ENCODE data around the gene RUVBL2.
A peak's percentile ranks its signal among the peaks of the same experiment; 100 is the strongest.

RUVBL2 gene

DNA sequence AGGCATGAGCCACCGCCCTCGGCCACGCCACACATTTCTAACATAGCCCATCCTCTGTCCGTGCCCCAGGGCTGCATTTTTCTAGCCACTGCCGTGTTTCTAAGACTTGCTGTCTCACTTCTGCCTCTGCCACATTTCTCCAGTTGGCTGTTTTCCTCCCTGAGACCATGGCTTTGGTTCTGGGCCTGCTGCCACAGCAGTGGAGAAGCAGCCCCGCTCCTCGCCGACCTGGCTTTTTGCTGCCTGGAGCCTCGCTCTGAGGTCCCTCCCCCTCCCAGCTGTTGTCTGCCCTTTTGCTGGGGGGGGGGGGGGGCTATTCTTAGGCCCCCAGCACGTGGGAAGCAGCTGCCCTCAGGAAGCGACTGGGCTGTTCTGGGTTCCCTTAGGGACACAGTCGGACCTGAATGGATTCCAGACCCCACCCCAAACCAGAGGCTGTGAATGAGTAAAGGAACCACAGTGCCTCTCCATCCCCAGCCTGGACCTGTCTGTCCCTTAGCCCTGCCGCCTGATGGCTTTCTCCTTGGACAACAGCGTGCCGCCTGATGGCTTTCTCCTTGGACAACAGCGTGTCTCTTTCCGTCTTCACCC is 3.9 kb upstream of the RUVBL2 start:
- no peak for DNase-seq

GRCh38 chr19:48990400-48990799 is 3.3 kb upstream of the RUVBL2 start:
- DNase-seq = no peak

GRCh38 chr19:48991011-48991609 is 2.6 kb upstream of the RUVBL2 start:
- no peak for DNase-seq

GRCh38 chr19:48991873-48992580 is 1.7 kb upstream of the RUVBL2 start:
- DNase-seq = no peak

GRCh38 chr19:48992581-48993174 is 1.0 kb upstream of the RUVBL2 start:
- DNase-seq = no peak

GRCh38 chr19:48994035-48994386 is 324 bp downstream of the RUVBL2 start:
- no peak for DNase-seq

- peak; percentile 76 for DNase-seq
Measured at GRCh38 chr19:48997972-48998371, 4.3 kb downstream of the RUVBL2 start.

GRCh38 chr19:48999481-49000325 is 6.0 kb downstream of the RUVBL2 start:
- peak; percentile 77 for DNase-seq

GRCh38 chr19:49004133-49004532 is 10.4 kb downstream of the RUVBL2 start:
- DNase-seq = no peak

- DNase-seq = no peak
Measured at GRCh38 chr19:49004964-49005614, 11.4 kb downstream of the RUVBL2 start.

- DNase-seq = no peak
Measured at GRCh38 chr19:49006905-49007304, 13.2 kb downstream of the RUVBL2 start.

- DNase-seq = no peak
Measured at GRCh38 chr19:49009828-49010227, 16.1 kb downstream of the RUVBL2 start.

GRCh38 chr19:49010453-49010852 is 16.8 kb downstream of the RUVBL2 start:
- no peak for DNase-seq

GRCh38 chr19:49011194-49011593 is 17.5 kb downstream of the RUVBL2 start:
- no peak for DNase-seq

DNA sequence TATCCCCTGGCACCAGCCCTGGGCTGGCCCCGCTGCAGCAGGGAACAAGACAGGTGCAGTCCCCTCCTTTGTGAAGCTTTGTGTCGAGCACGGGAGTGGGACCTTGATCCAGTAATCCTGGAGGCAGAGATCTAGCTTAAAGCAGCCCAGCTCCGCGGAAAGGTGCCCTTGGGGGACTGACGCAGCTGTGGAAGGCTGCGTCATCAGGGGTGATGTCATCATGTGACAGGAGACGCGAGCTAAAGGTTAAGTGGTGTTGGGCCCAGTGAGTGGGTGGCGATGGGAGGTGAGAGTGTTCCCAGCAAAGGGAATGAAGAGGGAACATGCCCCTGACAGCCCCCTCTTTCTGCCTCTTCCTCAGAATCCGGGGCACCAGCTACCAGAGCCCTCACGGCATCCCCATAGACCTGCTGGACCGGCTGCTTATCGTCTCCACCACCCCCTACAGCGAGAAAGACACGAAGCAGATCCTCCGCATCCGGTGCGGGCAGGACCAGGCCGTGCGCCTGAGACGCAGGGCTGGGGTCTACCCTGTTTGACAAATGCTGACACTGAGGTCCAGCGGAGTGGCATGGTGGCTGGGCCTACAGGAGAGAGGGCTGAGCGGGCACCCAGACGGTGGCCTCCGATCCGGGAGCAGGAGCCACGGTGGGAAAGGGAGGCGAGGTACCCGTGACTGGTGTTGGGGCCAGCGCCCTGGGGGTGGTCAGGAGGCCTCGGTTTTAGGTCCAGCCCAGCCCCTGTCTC is 20.6 kb downstream of the RUVBL2 start:
- DNase-seq = no peak

DNA sequence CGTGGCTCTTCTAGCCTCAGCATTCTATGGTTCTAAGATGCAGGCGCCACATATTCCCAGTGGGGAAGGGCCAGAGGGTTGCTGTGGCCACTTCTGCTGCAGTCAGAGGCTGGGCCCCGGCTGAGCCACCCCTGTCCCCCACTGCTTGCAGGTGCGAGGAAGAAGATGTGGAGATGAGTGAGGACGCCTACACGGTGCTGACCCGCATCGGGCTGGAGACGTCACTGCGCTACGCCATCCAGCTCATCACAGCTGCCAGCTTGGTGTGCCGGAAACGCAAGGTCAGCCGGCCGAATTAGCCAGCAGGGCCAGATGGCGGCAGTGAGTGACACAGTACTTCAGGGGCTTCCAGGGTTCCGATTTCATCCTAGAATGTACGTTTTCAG is 21.2 kb downstream of the RUVBL2 start:
- no peak for DNase-seq

GRCh38 chr19:49016067-49016839 is 22.6 kb downstream of the RUVBL2 start:
- DNase-seq = no peak

DNA sequence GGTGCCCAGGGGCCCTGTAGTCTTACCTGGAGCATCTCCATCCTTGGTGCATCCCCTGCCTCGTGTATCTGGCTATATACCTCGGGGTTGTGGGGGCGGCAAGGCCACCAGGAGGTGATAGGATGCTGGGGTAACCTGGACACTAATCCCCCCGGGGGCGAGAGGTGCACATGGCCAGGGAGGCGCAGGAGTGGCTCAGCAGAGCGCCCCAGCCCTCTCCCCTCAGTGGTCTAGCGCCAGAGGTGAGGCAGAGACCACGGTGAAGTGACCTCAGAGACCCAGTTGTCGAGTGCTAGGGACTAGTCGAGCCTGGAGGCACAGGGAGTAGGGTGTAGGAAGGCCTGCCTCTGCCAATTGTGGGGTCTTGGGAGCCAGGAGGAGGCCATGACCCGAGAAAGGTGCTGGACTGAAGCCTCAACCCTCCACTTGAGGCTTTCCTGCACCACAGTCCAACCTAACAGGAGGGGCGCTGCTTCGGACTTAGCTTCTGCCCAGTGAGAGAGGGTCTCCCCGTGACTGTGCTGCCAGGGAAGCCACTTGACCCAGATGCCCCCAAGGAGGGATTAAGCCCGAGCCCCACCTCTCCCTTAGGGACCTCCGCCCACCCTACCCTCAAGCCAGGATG is 23.5 kb downstream of the RUVBL2 start, which contains the start of gene LHB:
Gene LHB (minus strand): TSS at position 51 of the 625 bp plus-strand sequence. CDS start 10 bp downstream, at position 41.
- DNase-seq = no peak

- peak; percentile 71 for DNase-seq
Measured at GRCh38 chr19:49017666-49018351, 24.1 kb downstream of the RUVBL2 start.

Data from stimulated activated CD4-positive, alpha-beta T cell treated with anti-CD3 and anti-CD28 coated beads, Interleukin-15, amount 100 ng/mL, for 24 hours (primary cell).